Tibial nerve (tissue), 4 donors: ENCODE measurements around the gene RAB40C. TPM values are rescaled to one million over a fixed set of nuclear protein-coding genes. Genes with fewer than 3 reads are reported as not detected.

ENCODE experiments used
- DNase-seq, 2 donors: peaks; one replicate each; pipeline ENCODE4 v3.0.0-alpha.2; 2019; ENCODE audit warnings: low spot score in 2 of 2
- H3K27ac ChIP-seq, 4 donors: fragments of 200-600 bp; sonication (generic) in 3 of 4; one replicate each; pipeline ENCODE4 v1.5.1; 2017 to 2019; ENCODE audit warnings: mild to moderate bottlenecking in 1 of 4
- H3K27me3 ChIP-seq, 2 donors: fragments of 200-600 bp; sonication (generic) in 1 of 2; one replicate each; pipeline versions ENCODE4 v1.5.1 to v1.6.0; 2017 to 2019
- H3K36me3 ChIP-seq, 3 donors: fragments of 200-600 bp; sonication (generic); one replicate each; pipeline ENCODE4 v1.5.1; 2018 to 2019
- H3K4me1 ChIP-seq, 4 donors: fragments of 200-600 bp; sonication (generic) in 3 of 4; one replicate each; pipeline ENCODE4 v1.5.1; 2017 to 2019
- H3K4me3 ChIP-seq, 4 donors: fragments of 200-600 bp; sonication (generic) in 3 of 4; one replicate each; pipeline ENCODE4 v1.5.1; 2017 to 2019; ENCODE audit warnings: mild to moderate bottlenecking in 1 of 4, moderate library complexity in 1 of 4
- H3K9me3 ChIP-seq, 4 donors: fragments of 200-600 bp; sonication (generic) in 3 of 4; one replicate each; pipeline ENCODE4 v1.5.1; 2017 to 2019
- EP300 ChIP-seq, 2 donors: sonication (generic); formaldehyde crosslinking; IDR thresholded peaks; one replicate each; pipeline ENCODE4 v1.6.1; 2017; ENCODE audit warnings: antibody characterized with exemption in 2 of 2, mild to moderate bottlenecking in 1 of 2
- POLR2A ChIP-seq, 2 donors: fragments of 450-650 bp; IDR thresholded peaks; one replicate each; pipeline ENCODE4 v1.6.1; 2017; ENCODE audit warnings: antibody characterized with exemption in 2 of 2, mild to moderate bottlenecking in 2 of 2, moderate library complexity in 2 of 2
- WGBS, 2 donors: methylation state at CpG; one replicate each; pipeline ENCODE4 v1.1.5; 2018; 5-methylcytosine and 5-hydroxymethylcytosine counted together
- total RNA-seq, 4 donors: library from RNA; depleted of rRNA; stranded (reverse); fragments of >200 nt; gene quantifications; one replicate each; pipeline ENCODE4 v1.1.0, GENCODE V29; 2016
- TF ChIP-seq, protein P1 (sequence below), 5 experiments: fragments of 200-600 bp in 3 of 5; fragments of 450-650 bp in 2 of 5; sonication (generic) in 3 of 5; IDR thresholded peaks; one replicate each; pipeline ENCODE4 v1.5.1; 2016 to 2019; ENCODE audit warnings: antibody characterized with exemption in 5 of 5, mild to moderate bottlenecking in 3 of 5, moderate library complexity in 2 of 5

The RAB40C gene
- total RNA-seq, 4 donors from 2014 or later = 21.1 to 30.6 (median 27.5) TPM

DNA sequence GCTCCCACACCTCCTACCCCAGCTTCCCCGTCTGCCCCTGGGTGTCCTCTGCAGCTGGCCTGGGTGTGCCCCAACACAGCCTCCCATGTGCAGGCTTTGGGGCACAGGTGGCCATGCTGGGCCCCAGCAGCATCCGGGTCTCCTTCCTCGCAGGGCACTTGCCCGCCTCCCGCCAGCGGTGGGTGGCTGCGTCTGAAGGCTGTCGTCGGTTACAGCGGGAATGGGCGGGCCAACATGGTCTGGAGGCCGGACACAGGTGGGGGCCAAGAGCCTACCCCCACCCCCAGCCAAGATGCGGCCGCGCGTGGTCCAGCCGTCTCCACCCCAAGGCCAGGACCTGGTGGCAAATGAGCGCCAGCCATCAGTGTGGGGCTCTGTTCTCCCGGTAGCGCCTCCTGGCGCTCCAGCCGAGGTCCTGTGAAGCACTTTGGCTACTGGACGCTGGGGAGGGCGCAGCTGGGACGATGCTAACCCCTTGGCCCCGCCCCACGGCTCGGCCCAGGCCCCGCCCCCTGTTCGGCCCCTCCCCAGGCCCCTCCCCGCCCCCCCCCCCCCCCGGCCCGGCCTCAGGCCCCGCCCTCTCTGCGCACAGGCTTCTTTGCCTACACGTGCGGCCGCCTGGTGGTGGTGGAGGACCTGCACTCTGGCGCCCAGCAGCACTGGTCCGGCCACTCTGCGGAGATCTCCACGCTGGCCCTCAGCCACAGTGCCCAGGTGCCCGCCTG lies 70.8 kb downstream of the RAB40C start:
- Histone ChIP-seq H3K9me3 (no peaks in the 10 kb centered on the region), H3K27ac (peak overlapping the region in 3 of 4 donors; percentile 60 to 90 (median 86)), H3K4me1 (peaks cover 0 to 16% (median 14%) of the 10 kb centered on the region in 4 donors), H3K4me3 (peak overlapping the region in 1 of 4 donors; percentile 48), H3K36me3 (peaks cover 0 to 41% (median 0%) of the 10 kb centered on the region in 3 donors), H3K27me3 (no peaks in the 10 kb centered on the region)
- peak; percentile 84 to 87 for DNase-seq
- TF ChIP-seq POLR2A (IDR thresholded peaks at IDR 0.05) (peak in 1 of 2 donors; percentile 52), EP300 (IDR thresholded peaks at IDR 0.05) (peak in 1 of 2 donors; percentile 63)
- TF ChIP-seq, protein P1, sequence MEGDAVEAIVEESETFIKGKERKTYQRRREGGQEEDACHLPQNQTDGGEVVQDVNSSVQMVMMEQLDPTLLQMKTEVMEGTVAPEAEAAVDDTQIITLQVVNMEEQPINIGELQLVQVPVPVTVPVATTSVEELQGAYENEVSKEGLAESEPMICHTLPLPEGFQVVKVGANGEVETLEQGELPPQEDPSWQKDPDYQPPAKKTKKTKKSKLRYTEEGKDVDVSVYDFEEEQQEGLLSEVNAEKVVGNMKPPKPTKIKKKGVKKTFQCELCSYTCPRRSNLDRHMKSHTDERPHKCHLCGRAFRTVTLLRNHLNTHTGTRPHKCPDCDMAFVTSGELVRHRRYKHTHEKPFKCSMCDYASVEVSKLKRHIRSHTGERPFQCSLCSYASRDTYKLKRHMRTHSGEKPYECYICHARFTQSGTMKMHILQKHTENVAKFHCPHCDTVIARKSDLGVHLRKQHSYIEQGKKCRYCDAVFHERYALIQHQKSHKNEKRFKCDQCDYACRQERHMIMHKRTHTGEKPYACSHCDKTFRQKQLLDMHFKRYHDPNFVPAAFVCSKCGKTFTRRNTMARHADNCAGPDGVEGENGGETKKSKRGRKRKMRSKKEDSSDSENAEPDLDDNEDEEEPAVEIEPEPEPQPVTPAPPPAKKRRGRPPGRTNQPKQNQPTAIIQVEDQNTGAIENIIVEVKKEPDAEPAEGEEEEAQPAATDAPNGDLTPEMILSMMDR (IDR thresholded peaks at IDR 0.05) = peak; percentile 54 to 87 (median 77)
- WGBS, 2 donors = 12 to 33% methylated on average over 5 to 16 of the region's 43 CpGs

DNA sequence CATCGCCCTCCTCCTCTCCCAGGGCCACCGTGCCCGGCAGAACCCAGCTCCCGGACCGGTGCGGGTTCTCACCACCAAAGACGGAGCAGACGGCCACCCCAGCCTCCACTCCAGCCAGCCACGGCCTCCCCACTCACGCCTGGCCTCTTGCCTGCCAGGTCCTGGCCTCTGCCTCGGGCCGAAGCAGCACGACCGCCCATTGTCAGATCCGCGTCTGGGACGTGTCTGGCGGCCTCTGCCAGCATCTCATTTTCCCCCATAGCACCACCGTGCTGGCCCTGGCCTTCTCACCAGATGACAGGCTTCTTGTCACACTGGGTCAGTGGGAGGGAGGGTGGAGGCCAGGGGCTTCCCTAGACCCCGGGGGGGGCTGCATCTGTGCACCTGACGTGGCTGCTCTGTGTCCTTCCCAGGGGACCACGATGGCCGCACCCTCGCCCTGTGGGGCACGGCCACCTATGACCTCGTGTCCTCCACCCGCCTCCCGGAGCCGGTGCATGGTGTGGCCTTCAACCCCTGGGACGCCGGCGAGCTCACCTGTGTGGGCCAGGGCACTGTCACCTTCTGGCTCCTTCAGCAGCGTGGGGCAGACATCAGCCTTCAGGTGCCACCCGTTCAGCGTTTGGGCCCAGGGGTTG lies 71.4 kb downstream of the RAB40C start:
- Histone ChIP-seq H3K27me3 (no peaks in the 10 kb centered on the region), H3K9me3 (no peaks in the 10 kb centered on the region), H3K36me3 (peaks cover 0 to 34% (median 0%) of the 10 kb centered on the region in 3 donors), H3K4me3 (peak overlapping the region in 1 of 4 donors; percentile 48), H3K27ac (peak overlapping the region in 3 of 4 donors; percentile 60 to 87 (median 86)), H3K4me1 (peaks cover 0 to 16% (median 14%) of the 10 kb centered on the region in 4 donors)
- TF ChIP-seq, protein P1 (IDR thresholded peaks at IDR 0.05) = peak in 1 of 5 experiments; percentile 17
- TF ChIP-seq EP300 (IDR thresholded peaks at IDR 0.05) = no peak
- no peak for DNase-seq
- WGBS, 2 donors = 41 to 45% methylated on average over 32 to 33 of the region's 35 CpGs

DNA sequence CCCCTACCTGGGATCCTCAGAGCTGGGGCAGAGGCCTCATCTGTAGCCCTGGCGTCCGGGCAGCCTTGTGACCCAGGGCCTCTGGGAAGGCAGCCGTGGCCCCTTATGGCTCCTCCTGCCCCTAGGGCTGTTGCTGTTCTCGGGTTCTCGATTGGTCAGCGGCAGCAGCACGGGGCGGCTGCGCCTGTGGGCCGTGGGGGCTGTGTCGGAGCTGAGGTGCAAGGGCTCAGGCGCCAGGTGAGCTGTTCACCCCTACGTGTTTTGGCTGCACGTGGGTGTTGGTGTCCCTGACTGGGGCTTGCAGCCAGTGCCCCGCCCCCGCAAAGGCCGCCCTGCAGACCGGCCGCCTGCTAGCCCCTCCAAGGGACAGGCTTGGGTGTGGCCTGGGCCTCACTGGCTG lies 72.2 kb downstream of the RAB40C start:
- peaks cover 0 to 18% (median 14%) of the 10 kb centered on the region in 4 donors for H3K4me1 ChIP-seq
- DNase-seq = no peak
- 91% methylated on average over 17 of the region's 19 CpGs; no CpG with 5 or more reads in 1 of the 2 donors for WGBS, 2 donors
- H3K27ac ChIP-seq = no peak overlapping the region
- no peak overlapping the region for H3K4me3 ChIP-seq
- peaks cover 0 to 26% (median 0%) of the 10 kb centered on the region in 3 donors for H3K36me3 ChIP-seq
- H3K27me3 ChIP-seq = no peaks in the 10 kb centered on the region
- H3K9me3 ChIP-seq = no peaks in the 10 kb centered on the region
- no peak for TF ChIP-seq EP300 (IDR thresholded peaks at IDR 0.05)
- no peak for TF ChIP-seq POLR2A (IDR thresholded peaks at IDR 0.05)
- TF ChIP-seq, protein P1 (IDR thresholded peaks at IDR 0.05) = no peak

DNA sequence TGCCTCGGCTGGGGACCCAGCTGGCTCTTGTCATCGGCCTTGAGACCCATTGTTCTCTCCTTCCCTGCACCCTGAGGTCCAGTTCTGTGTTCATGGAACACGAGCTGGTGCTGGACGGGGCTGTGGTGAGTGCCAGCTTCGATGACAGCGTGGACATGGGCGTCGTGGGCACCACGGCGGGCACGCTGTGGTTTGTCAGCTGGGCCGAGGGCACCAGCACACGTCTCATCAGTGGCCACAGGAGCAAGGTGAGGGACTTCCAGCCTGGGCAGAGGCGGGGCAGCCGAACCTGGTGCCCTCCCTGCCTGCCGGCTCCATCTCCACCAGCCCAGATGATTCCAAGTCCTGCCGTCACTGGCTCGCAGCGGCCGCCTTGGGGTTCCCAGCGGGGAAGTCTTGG lies 72.7 kb downstream of the RAB40C start:
- 93 to 98% methylated on average over 9 to 21 of the region's 21 CpGs for WGBS, 2 donors
- TF ChIP-seq EP300 (IDR thresholded peaks at IDR 0.05) (no peak), POLR2A (IDR thresholded peaks at IDR 0.05) (no peak)
- TF ChIP-seq, protein P1 (IDR thresholded peaks at IDR 0.05) = no peak

DNA sequence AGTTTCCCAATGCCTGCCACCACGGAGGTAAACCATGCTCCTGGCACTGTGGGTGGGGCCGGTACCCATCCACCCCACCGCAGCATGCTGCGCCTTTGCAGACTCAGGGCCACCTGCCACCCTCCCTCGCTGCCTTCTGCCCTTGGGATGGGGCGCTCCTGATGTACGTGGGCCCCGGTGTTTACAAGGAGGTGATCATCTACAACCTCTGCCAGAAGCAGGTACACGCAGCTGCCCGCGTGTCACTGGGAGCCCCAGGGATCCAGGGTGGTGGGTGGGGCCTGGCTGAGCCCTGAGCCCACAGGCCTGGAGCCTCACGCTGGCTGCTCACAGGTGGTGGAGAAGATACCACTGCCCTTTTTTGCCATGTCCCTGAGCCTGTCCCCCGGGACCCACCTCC lies 76.7 kb downstream of the RAB40C start:
- WGBS, 2 donors = 81 to 93% methylated on average over 13 of the region's 13 CpGs
- DNase-seq = no peak
- H3K4me3 ChIP-seq = no peak overlapping the region
- peaks cover 0 to 27% (median 4%) of the 10 kb centered on the region in 3 donors for H3K36me3 ChIP-seq
- no peak for TF ChIP-seq POLR2A (IDR thresholded peaks at IDR 0.05)
- TF ChIP-seq, protein P1 (IDR thresholded peaks at IDR 0.05) = no peak
- TF ChIP-seq EP300 (IDR thresholded peaks at IDR 0.05) = no peak
- H3K9me3 ChIP-seq = no peaks in the 10 kb centered on the region
- no peak overlapping the region for H3K27ac ChIP-seq
- H3K4me1 ChIP-seq = peaks cover 3 to 29% (median 14%) of the 10 kb centered on the region in 4 donors
- no peaks in the 10 kb centered on the region for H3K27me3 ChIP-seq

More for the DNA sequence above, 72.7 kb downstream of the RAB40C start:
- Histone ChIP-seq H3K4me3 (no peak overlapping the region), H3K27ac (no peak overlapping the region), H3K27me3 (no peaks in the 10 kb centered on the region), H3K4me1 (peaks cover 0 to 23% (median 18%) of the 10 kb centered on the region in 4 donors), H3K9me3 (no peaks in the 10 kb centered on the region), H3K36me3 (peaks cover 0 to 21% (median 0%) of the 10 kb centered on the region in 3 donors)
- no peak for DNase-seq
